ENCODE data around the gene CTNNA2.

CTNNA2 gene

DNA sequence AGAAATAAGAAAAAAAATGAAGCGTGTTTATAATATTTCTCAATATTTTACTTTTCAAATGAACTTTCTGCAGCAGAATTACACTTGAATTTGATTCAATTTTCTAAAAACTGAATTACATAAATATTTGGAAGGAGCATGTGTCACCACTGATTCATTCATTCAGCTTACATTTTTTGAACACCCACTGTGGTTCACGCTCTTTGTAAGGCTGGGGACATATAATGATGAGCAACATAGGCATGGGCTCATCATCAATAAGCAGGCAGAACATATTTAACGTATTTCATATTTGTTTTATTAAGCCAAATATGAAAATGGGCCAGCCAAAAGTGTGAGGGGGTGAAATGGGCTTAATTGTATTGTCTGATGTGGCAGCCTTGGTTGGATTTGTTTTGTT lies 209.1 kb downstream of the CTNNA2 start:
- no peaks in the 10 kb centered on the region for H3K36me3 Mint-ChIP-seq (ENCODE audit: low read depth)
- no peaks in the 10 kb centered on the region for H3K9me3 Mint-ChIP-seq
- TF ChIP-seq, protein P1, sequence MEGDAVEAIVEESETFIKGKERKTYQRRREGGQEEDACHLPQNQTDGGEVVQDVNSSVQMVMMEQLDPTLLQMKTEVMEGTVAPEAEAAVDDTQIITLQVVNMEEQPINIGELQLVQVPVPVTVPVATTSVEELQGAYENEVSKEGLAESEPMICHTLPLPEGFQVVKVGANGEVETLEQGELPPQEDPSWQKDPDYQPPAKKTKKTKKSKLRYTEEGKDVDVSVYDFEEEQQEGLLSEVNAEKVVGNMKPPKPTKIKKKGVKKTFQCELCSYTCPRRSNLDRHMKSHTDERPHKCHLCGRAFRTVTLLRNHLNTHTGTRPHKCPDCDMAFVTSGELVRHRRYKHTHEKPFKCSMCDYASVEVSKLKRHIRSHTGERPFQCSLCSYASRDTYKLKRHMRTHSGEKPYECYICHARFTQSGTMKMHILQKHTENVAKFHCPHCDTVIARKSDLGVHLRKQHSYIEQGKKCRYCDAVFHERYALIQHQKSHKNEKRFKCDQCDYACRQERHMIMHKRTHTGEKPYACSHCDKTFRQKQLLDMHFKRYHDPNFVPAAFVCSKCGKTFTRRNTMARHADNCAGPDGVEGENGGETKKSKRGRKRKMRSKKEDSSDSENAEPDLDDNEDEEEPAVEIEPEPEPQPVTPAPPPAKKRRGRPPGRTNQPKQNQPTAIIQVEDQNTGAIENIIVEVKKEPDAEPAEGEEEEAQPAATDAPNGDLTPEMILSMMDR (IDR thresholded peaks at IDR 0.05; ENCODE audit: unreplicated experiment in 3 of 3), result no peak
- no peaks in the 10 kb centered on the region for H3K4me1 Mint-ChIP-seq
- H3K27me3 Mint-ChIP-seq (ENCODE audit: low read depth), result no peaks in the 10 kb centered on the region
- no peak overlapping the region for H3K27ac Mint-ChIP-seq
- H3K4me3 Mint-ChIP-seq, result no peak overlapping the region

DNA sequence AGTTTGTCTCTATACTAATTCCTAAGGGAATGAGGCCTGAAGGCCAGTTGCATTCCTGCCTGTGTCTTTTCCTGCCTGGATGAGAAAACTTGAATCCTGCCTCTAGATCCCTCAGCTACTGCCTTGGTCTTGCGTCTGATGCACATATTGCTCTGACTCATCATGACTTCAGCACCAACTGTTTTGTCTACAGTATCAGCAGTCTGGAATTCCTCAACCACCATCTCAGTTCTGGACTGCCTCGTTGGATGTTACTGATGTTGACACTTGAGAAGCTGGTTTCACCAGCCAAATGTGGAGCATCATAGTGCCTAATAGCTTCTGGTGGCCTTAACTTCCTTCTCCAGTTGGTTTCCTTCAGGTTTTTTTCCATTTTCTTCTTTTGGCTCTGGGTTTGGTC lies 211.0 kb downstream of the CTNNA2 start:
- H3K4me1 Mint-ChIP-seq, result no peaks in the 10 kb centered on the region
- H3K27me3 Mint-ChIP-seq (ENCODE audit: low read depth), result no peaks in the 10 kb centered on the region
- no peak overlapping the region for H3K4me3 Mint-ChIP-seq
- H3K36me3 Mint-ChIP-seq (ENCODE audit: low read depth), result no peaks in the 10 kb centered on the region
- TF ChIP-seq, protein P1 (IDR thresholded peaks at IDR 0.05; ENCODE audit: unreplicated experiment in 3 of 3), result no peak
- H3K9me3 Mint-ChIP-seq, result no peaks in the 10 kb centered on the region
- H3K27ac Mint-ChIP-seq, result no peak overlapping the region

DNA sequence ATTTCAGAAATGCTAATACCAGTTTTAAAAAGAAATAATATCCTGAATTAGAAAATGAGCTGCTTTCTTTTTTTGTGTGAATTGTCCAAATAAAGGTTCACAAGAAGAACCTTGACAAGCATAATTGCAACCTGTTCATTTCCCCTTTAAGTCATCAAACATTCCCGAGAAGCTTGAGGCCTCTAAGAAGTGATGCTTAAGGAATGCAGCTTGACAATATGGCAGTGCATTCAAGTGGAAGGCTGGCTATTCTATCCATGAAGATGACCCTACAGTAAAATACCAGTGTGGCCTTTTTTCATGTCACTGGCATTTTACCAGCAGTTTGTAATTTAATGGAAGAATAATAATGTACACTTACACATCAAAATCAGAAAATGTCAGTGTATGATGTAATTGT lies 216.7 kb downstream of the CTNNA2 start:
- H3K36me3 Mint-ChIP-seq (ENCODE audit: low read depth), result no peaks in the 10 kb centered on the region
- H3K4me3 Mint-ChIP-seq, result no peak overlapping the region

DNA sequence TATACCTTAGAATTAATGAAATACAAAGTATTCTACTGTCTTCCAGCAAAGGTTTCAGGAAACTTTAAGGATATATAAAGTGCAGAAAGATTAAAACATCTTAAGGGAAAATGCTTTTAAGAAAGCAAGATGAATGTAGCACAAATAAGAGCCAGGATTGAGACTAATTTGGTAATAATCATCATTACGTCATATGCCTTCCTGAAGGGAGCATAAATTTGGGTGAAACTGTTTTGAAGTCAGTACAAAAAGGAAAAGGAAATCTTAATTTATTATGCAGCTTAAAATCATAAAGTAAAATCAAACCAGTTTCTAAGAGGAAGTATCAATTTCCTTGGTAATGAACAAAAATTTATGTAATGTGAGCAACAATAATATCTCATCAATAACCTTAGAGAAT lies 221.7 kb downstream of the CTNNA2 start:
- Mint-ChIP-seq H3K4me3 (no peak overlapping the region), H3K27ac (no peak overlapping the region), H3K36me3 (ENCODE audit: low read depth) (no peaks in the 10 kb centered on the region), H3K9me3 (no peaks in the 10 kb centered on the region), H3K27me3 (ENCODE audit: low read depth) (no peaks in the 10 kb centered on the region), H3K4me1 (no peaks in the 10 kb centered on the region)
- TF ChIP-seq, protein P1 (IDR thresholded peaks at IDR 0.05; ENCODE audit: unreplicated experiment in 3 of 3), result no peak

More for the DNA sequence above, 216.7 kb downstream of the CTNNA2 start:
- H3K4me1 Mint-ChIP-seq, result no peaks in the 10 kb centered on the region
- no peaks in the 10 kb centered on the region for H3K27me3 Mint-ChIP-seq (ENCODE audit: low read depth)
- TF ChIP-seq, protein P1 (IDR thresholded peaks at IDR 0.05; ENCODE audit: unreplicated experiment in 3 of 3), result no peak
- H3K27ac Mint-ChIP-seq, result no peak overlapping the region
- H3K9me3 Mint-ChIP-seq, result no peaks in the 10 kb centered on the region

DNA sequence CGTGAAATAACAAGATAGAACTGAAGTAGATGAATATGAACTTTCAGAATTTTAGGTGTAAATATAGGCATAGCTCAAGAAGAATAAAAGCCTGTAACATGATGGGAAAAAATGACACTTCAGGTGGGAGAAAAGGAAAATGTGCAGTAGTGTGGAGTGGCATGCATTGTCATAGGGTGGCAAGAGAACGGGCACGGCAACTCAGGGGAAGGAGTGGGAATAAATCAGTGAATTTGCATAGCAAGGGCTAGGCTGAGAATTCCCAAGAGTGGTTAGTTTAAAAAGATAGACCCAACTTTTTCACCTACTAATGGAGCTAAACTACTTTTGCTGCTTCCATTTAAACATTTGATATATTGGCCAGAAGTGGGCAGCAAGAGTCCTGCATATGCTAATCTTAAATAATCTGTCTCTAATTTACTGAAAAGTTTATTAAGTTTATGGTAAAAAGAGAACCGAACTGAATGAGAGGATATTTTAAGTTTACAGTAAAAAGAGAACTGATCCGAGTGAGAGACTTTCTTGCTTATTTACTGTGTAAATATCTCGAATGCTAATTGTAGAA lies 228.1 kb downstream of the CTNNA2 start:
- no peak overlapping the region for H3K27ac Mint-ChIP-seq
- H3K4me3 Mint-ChIP-seq, result no peak overlapping the region
- no peaks in the 10 kb centered on the region for H3K4me1 Mint-ChIP-seq
- no peaks in the 10 kb centered on the region for H3K36me3 Mint-ChIP-seq (ENCODE audit: low read depth)
- no peaks in the 10 kb centered on the region for H3K9me3 Mint-ChIP-seq
- TF ChIP-seq, protein P1 (IDR thresholded peaks at IDR 0.05; ENCODE audit: unreplicated experiment in 3 of 3), result no peak
- no peaks in the 10 kb centered on the region for H3K27me3 Mint-ChIP-seq (ENCODE audit: low read depth)

DNA sequence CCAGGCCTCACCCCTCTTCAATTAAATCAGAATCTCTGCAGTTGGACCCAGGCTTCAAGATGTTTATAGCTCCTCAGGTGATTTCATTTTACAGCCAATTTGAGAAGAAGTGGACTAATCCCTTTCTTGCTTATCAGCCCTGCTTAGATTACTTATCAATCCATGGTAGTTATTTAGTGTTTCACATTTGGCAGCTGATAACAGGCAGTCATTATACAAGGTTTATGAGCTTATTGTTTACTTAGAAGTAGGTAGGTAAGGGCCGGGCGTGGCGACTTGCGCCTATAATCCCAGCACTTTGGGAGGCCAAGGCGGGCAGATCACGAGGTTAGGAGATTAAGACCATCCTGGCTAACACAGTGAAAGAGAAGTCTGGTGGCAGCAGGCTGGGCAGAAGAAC lies 237.5 kb downstream of the CTNNA2 start:
- Mint-ChIP-seq H3K36me3 (ENCODE audit: low read depth) (no peaks in the 10 kb centered on the region), H3K4me1 (no peaks in the 10 kb centered on the region), H3K27me3 (ENCODE audit: low read depth) (no peaks in the 10 kb centered on the region), H3K4me3 (no peak overlapping the region), H3K9me3 (no peaks in the 10 kb centered on the region), H3K27ac (no peak overlapping the region)
- TF ChIP-seq, protein P1 (IDR thresholded peaks at IDR 0.05; ENCODE audit: unreplicated experiment in 3 of 3), result no peak

All from nephron (organoid).